AML-193 (cell line): Measurements from ENCODE around the gene NELL2.
"Not testable (repeated sequence)": the region's sequence is repeated elsewhere in the genome, so short reads cannot be mapped to it uniquely, and the experiment has no call there.

ENCODE experiments used
- DNase-seq, 2 experiments: peaks; one replicate each; lab custom pipeline; 2025; lab: John Stamatoyannopoulos, UW

NELL2 gene

DNA sequence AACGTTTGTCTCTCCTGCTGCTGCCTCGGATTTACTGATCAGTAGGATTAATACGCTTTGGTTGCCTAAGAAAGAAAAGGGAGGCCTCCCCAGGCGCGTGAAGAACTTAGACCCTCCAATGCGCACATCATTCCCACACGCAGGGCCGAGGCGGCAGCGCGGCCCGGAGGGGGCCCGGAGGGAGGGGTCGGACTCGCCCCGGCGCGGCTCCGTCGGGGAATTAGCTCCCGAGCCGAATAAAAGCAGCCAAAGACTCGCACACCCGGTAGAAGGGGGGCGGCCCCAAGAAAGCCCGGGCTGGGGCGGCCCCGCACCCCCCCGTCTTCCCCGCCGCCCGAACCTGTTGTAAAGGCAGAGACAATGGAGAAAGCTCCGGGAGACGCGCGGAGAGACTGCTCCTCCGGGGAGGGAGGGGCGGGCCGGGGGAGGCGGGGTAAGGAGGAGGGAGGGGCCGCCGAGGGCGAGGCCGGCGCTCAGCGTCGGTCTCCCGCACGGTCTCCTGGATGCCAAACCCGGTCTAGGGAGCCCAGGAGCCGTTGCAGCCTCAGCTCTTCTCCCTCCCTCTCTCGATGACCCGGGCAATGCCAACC lies at the start of gene NELL2:
TSS of gene NELL2 (minus strand) at position 362 of the 590 bp plus-strand sequence. CDS start 446 bp downstream, outside the sequence.
- DNase-seq = no peak

DNA sequence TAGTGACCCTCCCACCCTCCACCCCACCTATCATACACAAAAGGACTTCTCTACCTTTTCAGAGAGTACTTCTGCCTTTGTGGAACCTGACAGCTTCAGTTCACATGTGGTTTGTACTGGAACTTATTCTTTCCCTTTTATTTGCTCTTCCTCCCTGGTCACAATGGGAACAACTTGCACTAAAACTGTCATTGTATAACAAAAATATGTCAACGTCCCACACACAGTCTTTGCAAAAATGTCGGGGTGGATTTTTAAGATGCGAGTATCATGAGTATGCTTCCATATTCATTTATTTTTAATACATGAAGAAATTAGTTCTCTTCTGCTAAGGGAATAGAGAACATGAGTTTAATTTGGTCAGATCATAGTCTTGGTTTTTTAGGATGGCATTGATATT lies 45.6 kb upstream of the NELL2 start:
- no peak for DNase-seq

GRCh38 chr12:44917141-44917540 lies 41.0 kb upstream of the NELL2 start:
- DNase-seq = no peak

GRCh38 chr12:44915958-44916357 lies 39.8 kb upstream of the NELL2 start:
- no peak for DNase-seq

GRCh38 chr12:44904321-44904720 lies 28.2 kb upstream of the NELL2 start:
- no peak for DNase-seq

DNA sequence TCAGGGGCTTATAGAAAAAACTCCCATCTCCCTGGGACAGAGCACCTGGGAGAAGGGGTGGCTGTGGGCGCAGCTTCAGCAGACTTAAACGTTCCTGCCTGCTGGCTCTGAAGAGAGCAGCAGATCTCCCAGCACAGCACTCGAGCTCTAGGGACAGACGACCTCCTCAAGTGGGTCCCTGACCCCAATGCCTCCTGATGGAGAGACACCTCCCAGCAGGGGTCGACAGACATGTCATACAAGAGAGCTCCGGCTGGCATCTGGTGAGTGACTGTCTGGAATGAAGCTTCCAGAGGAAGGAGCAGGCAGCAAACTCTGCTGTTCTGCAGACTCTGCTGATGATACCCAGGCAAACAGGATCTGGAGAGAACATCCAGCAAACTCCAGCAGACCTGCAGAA lies 22.0 kb upstream of the NELL2 start:
- not testable (repeated sequence) for DNase-seq

DNA sequence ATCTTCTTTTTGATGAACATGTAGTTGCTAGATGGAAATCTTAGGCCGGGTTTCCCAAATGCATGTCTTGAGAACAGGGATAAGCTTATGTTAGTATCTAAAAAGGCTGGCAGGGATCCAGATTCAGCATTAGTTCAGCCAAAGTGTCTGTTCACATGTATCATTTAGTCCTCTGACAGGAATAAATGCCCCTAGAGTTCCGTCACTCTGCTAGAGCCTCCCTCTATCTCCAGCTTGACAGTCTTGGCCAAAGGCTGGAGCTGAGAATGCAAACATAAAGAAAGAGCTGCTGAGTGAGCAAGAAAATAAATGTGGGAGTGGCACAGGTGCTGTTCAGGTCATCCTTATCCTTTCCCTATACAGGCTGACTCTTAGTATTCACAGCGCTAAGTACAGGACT lies 13.8 kb upstream of the NELL2 start:
- no peak for DNase-seq

GRCh38 chr12:44889162-44889561 lies 13.0 kb upstream of the NELL2 start:
- DNase-seq = no peak

GRCh38 chr12:44885902-44886301 lies 9.8 kb upstream of the NELL2 start:
- DNase-seq = no peak

- DNase-seq = no peak
Measured at GRCh38 chr12:44881197-44881596, 5.1 kb upstream of the NELL2 start.

GRCh38 chr12:44876544-44877410 lies 662 bp upstream of the NELL2 start:
- DNase-seq = no peak

DNA sequence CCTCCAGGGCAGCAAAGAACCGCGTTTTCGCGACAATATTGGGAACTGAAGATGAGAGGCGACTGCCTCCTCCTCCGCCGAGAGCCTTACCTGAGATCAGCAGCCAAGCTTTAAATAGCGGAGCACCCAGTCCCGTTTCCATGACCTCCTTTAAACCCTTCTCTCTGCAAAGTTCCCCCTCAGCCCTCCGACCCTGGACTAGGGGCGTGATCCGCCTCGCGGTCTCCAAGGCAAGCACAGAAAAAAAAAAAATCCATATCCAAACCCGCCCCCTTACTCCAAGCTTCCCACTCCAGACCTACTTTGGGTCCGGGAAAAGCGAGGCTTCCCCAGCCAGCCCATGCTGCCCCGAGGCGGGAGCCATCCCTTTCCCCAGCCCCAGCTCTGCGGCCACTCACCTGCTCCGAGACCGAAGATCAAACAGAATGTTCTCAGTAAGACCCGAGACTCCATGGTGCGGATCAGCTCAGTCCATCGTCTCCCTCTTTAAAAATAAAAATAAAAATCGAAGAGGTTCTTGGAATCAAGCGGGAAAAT lies 630 bp downstream of the NELL2 start:
- no peak for DNase-seq

DNA sequence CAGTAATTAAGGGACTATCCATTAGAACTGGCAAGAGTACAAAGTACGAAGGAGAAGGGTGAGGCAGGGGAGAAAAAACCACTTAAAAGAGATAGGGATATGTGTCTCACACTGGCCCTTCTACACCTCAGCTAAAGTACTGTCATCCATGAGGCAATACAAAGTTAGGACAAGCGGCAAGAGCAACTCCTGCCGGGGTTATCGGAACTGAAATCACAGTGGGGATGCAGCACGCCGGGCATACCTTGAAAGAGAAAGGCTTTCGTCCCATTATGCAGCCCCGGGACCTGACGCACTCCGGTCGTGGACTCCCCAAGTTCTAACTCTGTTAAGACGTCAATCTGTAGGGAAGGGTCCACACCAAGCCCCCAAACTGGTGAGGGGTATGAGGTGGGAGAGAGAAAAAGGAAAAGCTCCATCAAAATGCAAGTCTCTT lies 1.1 kb downstream of the NELL2 start:
- DNase-seq = no peak

DNA sequence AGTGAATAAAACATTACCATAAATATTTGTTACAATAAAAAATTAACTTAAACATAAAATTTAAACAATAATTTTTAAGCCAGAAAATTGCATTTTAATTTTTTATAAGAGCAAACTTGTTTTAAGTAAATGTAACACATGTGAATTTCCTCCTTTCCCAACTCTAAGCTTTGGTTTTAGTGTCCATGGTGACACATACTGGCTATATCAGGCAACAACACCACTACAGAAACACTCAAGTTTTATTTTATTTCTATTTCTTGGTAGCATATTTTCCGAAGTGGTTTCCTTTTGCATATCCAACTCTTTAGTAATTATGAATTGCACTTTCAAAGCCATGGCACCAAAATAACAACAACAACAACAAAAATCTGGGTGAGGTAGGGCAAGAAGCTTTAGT lies 2.2 kb downstream of the NELL2 start:
- DNase-seq = no peak

DNA sequence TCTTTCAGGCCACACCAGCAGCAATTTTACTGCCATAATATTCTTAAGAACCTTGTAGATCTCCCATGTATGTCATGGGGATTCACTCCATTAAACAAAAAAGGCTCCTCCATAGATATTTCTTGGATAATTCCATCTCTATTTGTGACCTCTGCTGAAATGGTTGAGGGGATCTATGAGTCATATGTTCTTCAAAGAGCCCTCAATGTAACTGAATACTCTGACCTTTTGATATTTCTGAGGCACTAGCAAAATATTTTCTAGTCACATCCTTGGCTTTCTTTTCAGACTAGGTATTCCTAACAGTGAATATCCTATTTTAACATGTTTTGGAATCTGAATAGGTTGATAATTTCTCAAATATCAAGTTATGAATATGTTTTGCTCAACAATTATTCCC lies 6.6 kb downstream of the NELL2 start:
- no peak for DNase-seq

DNA sequence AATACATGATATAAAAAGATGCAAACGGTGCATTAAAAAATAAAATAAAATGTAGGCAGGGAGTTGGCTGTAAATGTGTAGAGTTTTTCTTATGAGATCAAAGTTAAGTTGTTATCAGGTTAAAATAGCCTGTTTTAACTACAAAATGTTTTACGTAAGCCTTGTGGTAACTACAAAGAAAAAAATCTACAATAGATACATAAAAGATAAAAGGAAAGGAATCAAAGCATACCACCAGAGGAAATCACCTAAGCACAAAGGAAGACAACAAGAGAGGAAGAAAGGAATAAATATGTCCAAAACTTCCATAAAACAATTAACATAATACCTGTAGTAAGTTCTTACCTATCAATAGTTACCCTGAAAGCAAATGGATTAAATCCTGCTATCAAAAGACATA lies 12.2 kb downstream of the NELL2 start:
- DNase-seq = no peak

DNA sequence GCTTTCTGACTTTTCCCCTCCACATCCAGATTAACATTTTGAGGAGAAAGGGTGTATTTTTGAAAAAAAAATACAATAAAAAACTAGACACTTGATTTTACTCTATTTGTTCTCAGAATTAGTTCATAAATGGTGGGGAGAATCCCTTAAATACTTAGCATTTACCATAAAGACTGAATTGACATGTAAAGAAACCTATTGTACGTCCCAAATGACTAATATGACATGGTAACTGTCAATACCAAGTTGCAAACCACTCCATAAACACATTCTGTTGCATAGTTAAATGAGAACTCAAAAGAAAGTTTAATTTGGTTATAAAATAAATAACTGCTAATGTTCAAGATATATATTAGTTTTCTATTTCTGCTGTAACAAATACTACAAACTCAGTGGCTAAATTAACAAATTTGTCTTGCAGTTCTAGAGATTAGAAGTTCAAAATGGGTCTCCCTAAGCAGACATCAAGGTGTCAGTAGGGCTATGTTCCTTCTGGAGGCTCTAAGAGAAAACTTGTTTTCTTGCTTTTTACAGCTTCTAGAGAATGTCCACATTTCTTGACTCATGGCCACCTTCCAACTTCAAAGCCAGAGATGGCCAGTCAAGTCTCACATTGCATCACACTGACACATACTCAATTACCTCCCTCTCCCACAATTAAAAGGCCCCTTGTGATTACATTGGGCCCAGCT lies 16.0 kb downstream of the NELL2 start:
- no peak for DNase-seq

GRCh38 chr12:44858226-44858855 lies 17.8 kb downstream of the NELL2 start:
- DNase-seq = no peak

- DNase-seq = no peak
Measured at GRCh38 chr12:44852483-44852882, 23.6 kb downstream of the NELL2 start.

GRCh38 chr12:44851586-44851985 lies 24.5 kb downstream of the NELL2 start:
- no peak for DNase-seq

DNA sequence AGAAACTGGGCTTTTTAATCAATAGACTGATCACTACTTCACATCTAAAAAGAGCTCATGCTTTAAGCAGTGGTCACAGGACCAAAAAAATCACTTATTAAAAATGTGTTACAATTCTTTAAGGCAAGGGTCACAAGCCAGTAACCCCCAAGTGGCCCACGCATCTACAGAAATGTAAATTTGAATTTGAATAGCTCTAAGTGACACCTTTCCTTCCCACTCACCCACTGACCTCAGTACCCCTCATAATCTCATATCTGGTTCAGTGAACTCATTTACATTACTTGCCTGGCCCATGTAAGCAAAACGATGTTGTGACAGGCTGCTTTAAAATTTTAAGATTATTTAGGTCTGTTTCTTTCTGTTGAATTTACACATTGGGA lies 27.4 kb downstream of the NELL2 start:
- DNase-seq = no peak
